IPS-18a (cell line): Measurements from ENCODE around the gene GPR107.

Experiments used
- H3K27ac ChIP-seq: one replicate; pipeline ENCODE4 v1.5.1; 2013; ENCODE audit warnings: low read length
- H3K27me3 ChIP-seq: one replicate; pipeline ENCODE4 v1.6.1; 2013; ENCODE audit warnings: mild to moderate bottlenecking, low read length; ENCODE audit not compliant: control insufficient read depth, insufficient read depth
- H3K36me3 ChIP-seq: one replicate; pipeline ENCODE4 v1.6.1; 2013; ENCODE audit warnings: low read depth, low read length; ENCODE audit not compliant: control insufficient read depth
- H3K4me1 ChIP-seq: one replicate; pipeline ENCODE4 v1.6.1; 2013; ENCODE audit warnings: low read depth, low read length; ENCODE audit not compliant: control insufficient read depth
- H3K4me3 ChIP-seq: one replicate; pipeline ENCODE4 v1.5.1; 2013; ENCODE audit warnings: low read length
- H3K9ac ChIP-seq: one replicate; pipeline ENCODE4 v1.6.1; 2013; ENCODE audit warnings: mild to moderate bottlenecking, low read length, moderate library complexity
- H3K9me3 ChIP-seq: one replicate; pipeline ENCODE4 v1.6.1; 2013; ENCODE audit warnings: low read depth, low read length; ENCODE audit not compliant: control insufficient read depth

Gene GPR107

DNA sequence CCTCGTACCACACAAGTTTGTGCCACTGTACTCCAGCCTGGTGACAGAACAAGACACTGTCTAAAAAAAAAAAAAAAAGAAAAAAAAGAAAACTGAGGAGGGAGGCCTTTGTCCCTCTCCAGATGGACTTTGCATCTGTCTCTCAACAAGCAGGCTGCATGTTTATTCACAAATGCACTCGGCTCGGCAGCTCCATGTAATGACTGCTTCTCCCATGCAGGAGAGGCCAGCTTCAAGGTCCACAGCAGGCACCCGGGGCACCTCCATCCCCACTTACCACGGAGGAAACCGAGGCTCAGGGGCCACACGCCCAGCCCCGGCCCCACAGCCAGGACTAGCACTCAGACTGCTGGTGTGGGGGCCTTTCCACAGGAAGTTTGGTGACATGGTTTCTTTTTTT, 105.4 kb downstream of the GPR107 start:
- H3K27ac ChIP-seq: no peak overlapping the region
- no peaks in the 10 kb centered on the region for H3K36me3 ChIP-seq
- no peak overlapping the region for H3K9ac ChIP-seq
- H3K9me3 ChIP-seq: no peaks in the 10 kb centered on the region
- H3K4me1 ChIP-seq: no peaks in the 10 kb centered on the region
- no peak overlapping the region for H3K4me3 ChIP-seq
- H3K27me3 ChIP-seq: no peaks in the 10 kb centered on the region

GRCh38 chr9:130159915-130160670, 106.4 kb downstream of the GPR107 start:
- Histone ChIP-seq H3K9ac (no peak overlapping the region), H3K27me3 (no peaks in the 10 kb centered on the region), H3K36me3 (no peaks in the 10 kb centered on the region), H3K27ac (no peak overlapping the region), H3K9me3 (no peaks in the 10 kb centered on the region), H3K4me3 (no peak overlapping the region), H3K4me1 (no peaks in the 10 kb centered on the region)

DNA sequence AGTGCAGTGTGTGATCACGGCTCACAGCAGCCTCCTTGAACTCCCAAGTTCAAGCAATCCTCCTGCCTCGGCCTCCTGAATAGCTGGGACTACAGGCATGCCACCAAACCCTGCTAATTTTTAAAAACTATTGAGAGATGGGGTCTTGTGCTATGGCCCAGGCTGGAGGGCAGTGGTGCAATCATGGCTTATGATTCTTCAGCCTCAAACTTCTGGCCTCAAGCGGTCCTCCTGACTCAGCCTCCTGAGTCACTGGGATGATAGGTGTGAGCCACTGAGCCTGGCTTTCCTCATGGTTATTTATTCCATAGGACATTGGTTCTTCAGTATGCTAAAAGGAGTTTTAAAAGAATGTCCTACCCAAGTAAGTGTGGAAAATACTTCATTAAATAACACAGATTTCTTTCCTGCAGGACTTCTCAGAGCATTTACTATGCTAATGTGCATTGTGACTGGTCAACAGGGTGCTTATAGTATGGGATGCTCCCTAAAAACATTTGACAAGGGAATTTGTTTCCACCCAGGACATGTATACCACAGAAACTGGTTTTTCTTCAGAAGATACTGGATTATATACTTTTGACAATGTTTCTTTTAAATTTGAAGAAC, 107.3 kb downstream of the GPR107 start:
- no peaks in the 10 kb centered on the region for H3K27me3 ChIP-seq
- H3K4me1 ChIP-seq: no peaks in the 10 kb centered on the region
- H3K9ac ChIP-seq: no peak overlapping the region

GRCh38 chr9:130165579-130165978, 111.9 kb downstream of the GPR107 start:
- no peak overlapping the region for H3K9ac ChIP-seq
- peaks cover 2% of the 10 kb centered on the region for H3K27me3 ChIP-seq
- no peak overlapping the region for H3K4me3 ChIP-seq
- no peak overlapping the region for H3K27ac ChIP-seq
- H3K4me1 ChIP-seq: no peaks in the 10 kb centered on the region
- H3K9me3 ChIP-seq: no peaks in the 10 kb centered on the region
- H3K36me3 ChIP-seq: no peaks in the 10 kb centered on the region

More for the DNA sequence above, 107.3 kb downstream of the GPR107 start:
- H3K4me3 ChIP-seq: no peak overlapping the region
- H3K27ac ChIP-seq: no peak overlapping the region
- no peaks in the 10 kb centered on the region for H3K36me3 ChIP-seq
- H3K9me3 ChIP-seq: no peaks in the 10 kb centered on the region

DNA sequence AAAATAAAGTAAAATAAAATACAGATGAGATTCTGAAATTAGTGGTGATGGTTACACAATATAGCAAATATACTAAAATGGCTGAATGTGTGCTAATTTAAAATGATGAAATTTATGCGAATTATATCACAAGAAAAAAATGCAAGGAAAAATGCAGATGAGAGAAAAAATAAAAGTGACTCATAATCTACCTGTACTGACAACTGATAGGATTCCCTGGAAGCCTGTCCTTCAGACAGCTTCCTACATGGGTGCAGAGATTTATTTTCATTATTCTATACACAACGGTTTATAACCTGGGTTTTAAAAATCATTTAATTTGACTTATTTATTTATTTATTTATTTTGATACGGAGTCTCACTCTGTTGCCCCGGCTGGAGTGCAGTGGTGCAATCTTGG, 112.7 kb downstream of the GPR107 start:
- no peak overlapping the region for H3K4me3 ChIP-seq
- no peaks in the 10 kb centered on the region for H3K4me1 ChIP-seq
- no peak overlapping the region for H3K27ac ChIP-seq
- no peak overlapping the region for H3K9ac ChIP-seq
- no peaks in the 10 kb centered on the region for H3K9me3 ChIP-seq
- H3K36me3 ChIP-seq: no peaks in the 10 kb centered on the region
- H3K27me3 ChIP-seq: peaks cover 10% of the 10 kb centered on the region

DNA sequence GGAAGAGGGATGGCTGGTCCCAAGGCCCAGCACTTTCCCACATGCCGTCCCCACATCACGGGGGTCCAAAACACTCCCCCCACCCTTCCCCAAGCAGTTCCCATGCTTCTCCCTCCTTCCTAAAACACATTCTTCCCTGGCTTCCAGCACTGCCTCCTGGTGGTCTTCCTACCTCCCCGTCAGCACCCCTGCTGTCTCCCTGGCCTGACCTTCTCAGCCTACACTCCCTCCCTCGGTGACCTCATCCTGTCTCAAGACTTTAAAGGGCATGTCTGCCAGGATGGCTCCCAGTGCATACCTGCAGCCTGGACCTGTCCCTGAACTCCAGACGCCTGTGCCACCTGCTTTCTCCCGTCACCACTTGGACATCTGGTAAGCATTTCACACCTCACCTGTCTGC, 114.2 kb downstream of the GPR107 start:
- no peaks in the 10 kb centered on the region for H3K36me3 ChIP-seq
- H3K27me3 ChIP-seq: peaks cover 15% of the 10 kb centered on the region
- no peaks in the 10 kb centered on the region for H3K9me3 ChIP-seq
- H3K9ac ChIP-seq: no peak overlapping the region
- H3K27ac ChIP-seq: no peak overlapping the region
- H3K4me3 ChIP-seq: no peak overlapping the region
- no peaks in the 10 kb centered on the region for H3K4me1 ChIP-seq

- Histone ChIP-seq H3K4me1 (no peaks in the 10 kb centered on the region), H3K36me3 (no peaks in the 10 kb centered on the region), H3K9me3 (no peaks in the 10 kb centered on the region), H3K27me3 (peaks cover 15% of the 10 kb centered on the region), H3K9ac (no peak overlapping the region), H3K4me3 (peak overlapping the region; percentile 57), H3K27ac (no peak overlapping the region)
Measured at GRCh38 chr9:130171226-130172148, 117.8 kb downstream of the GPR107 start.

DNA sequence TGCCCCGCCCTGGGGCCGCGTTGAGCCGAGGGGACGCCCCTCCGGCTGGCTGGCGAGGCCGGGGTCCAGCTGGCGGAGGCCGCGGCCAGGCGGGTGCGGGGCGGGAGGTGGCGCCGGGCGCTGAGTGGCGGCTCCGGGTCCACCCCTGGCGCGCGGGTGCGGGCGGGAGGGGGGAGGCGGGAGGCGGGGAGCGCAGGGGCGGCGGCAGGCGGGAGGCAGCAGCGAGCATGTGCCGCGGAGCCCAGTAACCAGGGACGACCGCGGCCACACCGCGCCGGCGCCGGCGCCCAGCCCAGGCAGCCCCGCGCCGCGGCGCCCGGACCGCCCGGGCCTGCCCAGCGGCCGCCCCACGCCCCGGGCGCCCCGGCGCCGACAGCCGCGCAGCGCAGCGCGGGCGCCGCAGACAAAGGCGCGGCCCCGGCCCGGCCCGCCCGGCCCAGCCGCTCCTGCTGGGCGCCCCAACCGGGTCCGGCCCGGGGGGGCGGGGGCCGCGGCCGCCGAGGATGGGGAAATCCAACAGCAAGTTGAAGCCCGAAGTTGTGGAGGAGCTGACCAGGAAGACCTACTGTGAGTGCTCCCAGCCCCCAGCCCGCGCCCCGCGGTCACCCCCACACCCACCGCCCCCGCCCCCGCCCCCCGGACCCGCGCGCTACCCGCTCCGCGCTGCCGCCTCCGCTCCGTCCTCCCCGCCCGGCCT, 118.6 kb downstream of the GPR107 start, which contains the start of gene NCS1:
NCS1 (plus strand) TSS at position 244 of the 697 bp plus-strand sequence; CDS start at position 504, 260 bp downstream.
- peak within 1 kb of the TSS; percentile 17 for H3K9ac ChIP-seq
- no peak within 1 kb of the TSS for H3K27ac ChIP-seq

GRCh38 chr9:130172858-130173665, 119.4 kb downstream of the GPR107 start:
- Histone ChIP-seq H3K4me3 (peak overlapping the region; percentile 58), H3K27ac (no peak overlapping the region), H3K36me3 (no peaks in the 10 kb centered on the region), H3K4me1 (no peaks in the 10 kb centered on the region), H3K9ac (peak overlapping the region; percentile 17), H3K9me3 (no peaks in the 10 kb centered on the region), H3K27me3 (peaks cover 15% of the 10 kb centered on the region)

More for the DNA sequence above, 118.6 kb downstream of the GPR107 start, which contains the start of gene NCS1:
- Histone ChIP-seq H3K4me1 (no peaks in the 10 kb centered on the region), H3K27me3 (peaks cover 15% of the 10 kb centered on the region), H3K9me3 (no peaks in the 10 kb centered on the region), H3K4me3 (peak within 1 kb of the TSS; percentile 58), H3K36me3 (no peaks in the 10 kb centered on the region)

- Histone ChIP-seq H3K9ac (no peak overlapping the region), H3K4me3 (peak overlapping the region; percentile 58)
Measured at GRCh38 chr9:130173666-130173983, 119.9 kb downstream of the GPR107 start.

More at GRCh38 chr9:130173666-130173983, 119.9 kb downstream of the GPR107 start:
- Histone ChIP-seq H3K27ac (no peak overlapping the region), H3K27me3 (peaks cover 15% of the 10 kb centered on the region), H3K9me3 (no peaks in the 10 kb centered on the region), H3K4me1 (no peaks in the 10 kb centered on the region), H3K36me3 (no peaks in the 10 kb centered on the region)
